HG02759 (cell line): ENCODE results near the gene FAM76A.
"Not testable (repeated sequence)": the region's sequence is repeated elsewhere in the genome, so short reads cannot be mapped to it uniquely, and the experiment has no call there.

Experiments
- ATAC-seq: cut with Tn5 transposase; IDR thresholded peaks from one replicate; pipeline ENCODE4 v1.9.1; 2021; ENCODE audit warnings: mild to moderate bottlenecking, moderate library complexity; ENCODE audit not compliant: unreplicated experiment

FAM76A gene

GRCh38 chr1:27774654-27775053 lies 48.9 kb downstream of the FAM76A start:
- no peak for ATAC-seq

GRCh38 chr1:27775336-27775735 lies 49.6 kb downstream of the FAM76A start:
- ATAC-seq = not testable (repeated sequence)

GRCh38 chr1:27776276-27776675 lies 50.5 kb downstream of the FAM76A start:
- ATAC-seq = not testable (repeated sequence)

GRCh38 chr1:27778056-27778455 lies 52.3 kb downstream of the FAM76A start:
- no peak for ATAC-seq

GRCh38 chr1:27779122-27779521 lies 53.4 kb downstream of the FAM76A start:
- ATAC-seq = no peak

DNA sequence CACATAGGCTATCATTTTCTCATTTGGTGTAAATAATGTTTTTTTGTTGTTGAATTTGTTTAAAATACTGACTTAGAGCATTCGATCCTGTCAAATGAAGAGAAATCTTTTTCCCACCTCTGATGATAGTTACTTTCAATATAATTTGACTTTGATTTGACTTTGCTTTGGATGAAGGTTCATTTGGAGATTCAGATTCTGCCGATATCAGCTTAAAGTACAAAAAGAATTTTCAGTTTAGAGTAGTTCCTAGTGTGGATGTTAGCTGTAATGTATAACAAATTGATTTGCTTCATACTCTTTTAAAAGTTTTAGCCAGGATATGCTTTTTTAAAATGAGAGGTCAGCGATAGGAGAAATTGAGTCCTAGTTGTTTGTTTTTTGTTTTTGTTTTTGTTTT lies 57.2 kb downstream of the FAM76A start:
- ATAC-seq = no peak

DNA sequence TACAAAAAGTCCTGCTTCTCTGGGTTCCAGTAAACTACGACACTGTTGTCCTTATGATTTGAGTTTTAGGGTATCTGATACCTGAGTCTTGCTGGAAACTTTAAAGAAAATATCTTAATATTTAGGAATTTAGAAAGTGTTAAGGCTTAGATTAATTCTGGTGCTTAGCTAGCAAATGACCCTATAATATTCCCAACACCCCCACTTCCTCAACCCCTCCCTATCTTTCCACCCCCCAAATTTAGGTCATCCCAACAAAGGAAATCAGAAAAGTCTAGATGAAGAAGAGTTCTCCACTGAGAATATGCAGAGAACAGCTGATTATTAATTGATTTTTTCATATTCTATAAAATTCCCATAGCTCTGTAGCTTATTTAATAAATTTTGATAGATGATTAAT lies 58.9 kb downstream of the FAM76A start:
- ATAC-seq = no peak

DNA sequence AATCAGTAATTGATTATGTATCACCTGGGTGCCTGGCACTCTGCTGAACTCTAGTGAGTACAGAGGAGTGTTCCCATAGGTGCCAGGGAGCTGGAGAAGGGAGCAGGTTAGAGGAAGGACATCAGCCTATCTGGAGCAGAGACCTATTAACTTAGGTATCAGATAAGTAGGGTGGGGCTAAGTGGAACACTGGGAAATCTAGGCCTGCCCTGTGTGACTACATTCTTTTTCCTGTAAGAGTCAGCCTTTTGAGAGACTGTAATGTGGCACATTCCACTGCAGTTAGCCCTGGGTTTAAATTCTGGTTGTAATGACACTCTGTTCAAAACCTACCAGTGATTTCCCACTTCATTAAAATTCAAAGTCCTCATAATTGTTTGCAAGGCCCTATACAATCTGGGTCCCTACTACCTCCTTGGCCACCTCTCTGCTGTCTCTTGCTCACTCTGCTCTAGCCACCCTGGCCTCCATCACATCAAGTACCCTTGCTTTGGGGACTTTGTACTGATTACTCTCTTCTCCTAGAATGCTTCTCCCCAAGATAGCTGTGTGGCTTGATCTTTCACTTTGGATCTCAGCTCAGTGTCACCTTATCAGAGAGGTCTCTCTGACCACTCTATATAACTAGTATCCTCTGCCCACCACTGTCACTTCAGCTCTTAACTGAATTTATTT lies 60.2 kb downstream of the FAM76A start:
- no peak for ATAC-seq

DNA sequence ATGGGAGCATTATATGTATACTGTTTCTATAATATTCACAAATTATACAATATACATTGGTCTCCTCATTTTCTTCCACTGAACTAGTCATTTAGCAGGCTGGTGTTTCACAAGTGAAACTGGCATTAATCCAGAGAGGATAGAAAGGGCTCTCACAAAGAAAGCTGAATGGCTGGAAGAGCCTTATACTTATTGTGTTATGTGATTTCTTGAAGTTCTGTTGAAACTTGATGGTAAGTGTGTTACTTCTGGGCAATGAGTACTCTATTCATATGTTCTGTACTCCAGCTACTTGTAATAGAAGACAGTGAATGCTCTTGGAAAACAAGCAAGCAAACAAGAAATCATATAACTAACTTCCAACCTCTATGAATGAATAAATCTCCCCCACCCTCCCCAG lies 62.1 kb downstream of the FAM76A start:
- ATAC-seq = no peak

GRCh38 chr1:27789540-27790041 lies 63.8 kb downstream of the FAM76A start:
- ATAC-seq = no peak

DNA sequence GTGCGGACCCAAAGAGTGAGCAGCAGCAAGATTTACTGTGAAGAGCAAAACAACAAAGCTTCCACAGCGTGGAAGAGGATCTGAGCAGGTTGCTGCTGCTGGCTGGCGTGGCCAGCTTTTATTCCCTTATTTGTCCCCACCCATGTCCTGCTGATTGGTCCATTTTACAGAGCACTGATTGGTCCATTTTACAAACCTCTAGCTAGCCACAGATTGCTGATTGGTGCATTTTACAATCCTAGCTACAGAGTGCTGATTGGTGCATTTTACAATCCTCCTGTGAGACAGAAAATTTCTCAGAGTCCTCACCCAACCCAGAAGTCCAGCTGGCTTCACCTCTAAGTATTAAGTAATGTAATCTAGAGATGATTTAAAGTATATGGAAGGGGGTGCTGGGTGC lies 64.5 kb downstream of the FAM76A start:
- not testable (repeated sequence) for ATAC-seq

- no peak for ATAC-seq
Observed at GRCh38 chr1:27795601-27796000, 69.8 kb downstream of the FAM76A start.

DNA sequence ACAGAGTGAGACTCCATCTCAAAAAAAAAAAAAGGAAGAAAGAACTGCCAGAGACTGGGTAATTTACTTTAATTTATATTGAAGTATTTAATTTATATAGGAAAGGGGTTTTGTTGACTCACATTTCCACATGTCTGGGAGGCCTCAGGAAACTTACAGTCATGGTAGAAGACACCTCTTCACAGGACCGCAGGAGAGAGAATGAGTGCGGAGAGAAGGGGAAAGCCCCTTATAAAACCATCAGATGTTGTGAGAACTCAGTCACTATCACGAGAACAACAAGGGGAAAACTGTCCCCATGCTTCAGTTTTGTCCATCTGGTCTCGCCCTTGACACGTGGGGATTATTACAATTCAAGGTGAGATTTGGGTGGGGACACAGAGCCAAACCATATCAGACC lies 79.0 kb downstream of the FAM76A start:
- ATAC-seq = no peak

DNA sequence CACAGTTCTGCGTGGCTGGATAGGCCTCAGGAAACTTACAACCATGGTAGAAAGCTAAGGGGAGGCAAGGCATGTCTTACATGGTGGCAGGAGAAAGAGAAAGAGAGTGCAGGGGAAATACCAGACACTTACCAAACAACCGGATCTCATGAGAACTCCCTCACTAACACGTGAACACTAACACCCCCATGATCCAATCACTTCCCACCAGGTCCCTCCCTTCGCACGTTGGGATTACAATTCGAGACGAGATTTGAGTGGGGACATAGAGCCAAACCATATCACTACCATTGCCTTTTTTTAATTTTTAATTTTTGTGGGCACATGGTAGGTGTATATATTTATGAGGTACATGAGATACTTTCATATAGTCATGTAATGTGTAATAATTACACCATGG lies 81.0 kb downstream of the FAM76A start:
- no peak for ATAC-seq

GRCh38 chr1:27807385-27807784 lies 81.6 kb downstream of the FAM76A start:
- no peak for ATAC-seq

GRCh38 chr1:27808131-27808530 lies 82.4 kb downstream of the FAM76A start:
- ATAC-seq = not testable (repeated sequence)

DNA sequence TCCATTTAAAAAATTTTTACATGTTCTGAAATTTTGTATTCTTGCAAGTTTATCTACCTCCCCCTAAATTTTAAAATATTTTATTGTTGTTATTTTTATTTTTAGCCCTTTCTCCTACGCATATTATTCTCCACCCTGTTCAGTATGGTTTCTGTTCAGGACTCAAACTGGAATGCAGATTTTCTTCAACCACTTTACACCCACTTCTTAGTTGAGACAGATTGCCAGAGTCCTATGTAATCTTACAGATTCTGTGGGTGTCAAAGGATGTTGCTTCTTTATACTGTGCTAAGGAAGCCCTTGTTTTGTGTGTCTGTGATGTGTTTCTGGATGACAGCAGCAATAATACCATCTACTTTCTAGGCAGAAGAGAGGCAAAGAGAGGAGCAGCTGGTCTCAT lies 84.1 kb downstream of the FAM76A start:
- no peak for ATAC-seq

DNA sequence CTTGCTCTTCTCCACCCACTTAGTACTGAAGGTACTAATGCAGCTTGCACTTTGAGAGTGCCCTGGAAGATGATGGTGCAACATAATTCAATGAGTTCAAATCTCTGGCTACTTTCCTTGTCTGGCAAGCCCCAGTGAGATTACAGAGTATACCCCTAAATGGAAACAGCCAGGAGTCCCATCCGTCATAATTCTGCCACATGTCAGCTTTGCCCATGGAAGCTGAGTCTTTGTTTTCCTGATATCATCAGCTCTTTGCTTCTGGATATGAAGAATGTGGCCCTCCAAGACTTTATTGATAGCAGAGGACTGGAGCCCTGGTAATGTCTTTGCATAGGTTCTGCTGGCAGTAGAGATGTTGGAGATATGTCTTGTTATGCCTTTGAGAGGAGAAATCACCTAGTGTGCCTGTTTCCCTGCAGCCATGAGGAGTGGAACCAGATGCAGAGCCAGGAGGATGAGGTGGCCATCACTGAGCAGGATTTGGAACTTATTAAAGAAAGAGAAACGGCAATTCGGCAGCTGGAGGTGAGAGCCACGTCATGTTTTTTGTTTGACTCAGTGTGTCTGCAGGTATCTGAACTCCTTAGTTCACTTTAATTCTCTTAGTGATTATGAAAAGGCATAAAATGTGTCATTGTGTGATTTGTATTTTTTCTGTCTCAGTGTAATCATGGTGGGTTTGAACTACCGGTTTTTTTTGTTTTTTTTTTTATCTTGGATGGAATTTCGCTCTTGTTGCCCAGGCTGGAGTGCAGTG lies 86.2 kb downstream of the FAM76A start:
- ATAC-seq = no peak
